Measurements from ENCODE around the gene GOLGA6L10.
"Not testable (repeated sequence)": the region's sequence is repeated elsewhere in the genome, so short reads cannot be mapped to it uniquely, and the experiment has no call there.

The GOLGA6L10 gene

GRCh38 chr15:82343851-82344250 lies 5.4 kb downstream of the GOLGA6L10 start:
- DNase-seq (ENCODE audit: low read depth in 2 of 2), result not testable (repeated sequence)

GRCh38 chr15:82342632-82343374 lies 6.5 kb downstream of the GOLGA6L10 start:
- DNase-seq (ENCODE audit: low read depth in 2 of 2), result peak in 1 of 2 experiments; percentile 5

DNA sequence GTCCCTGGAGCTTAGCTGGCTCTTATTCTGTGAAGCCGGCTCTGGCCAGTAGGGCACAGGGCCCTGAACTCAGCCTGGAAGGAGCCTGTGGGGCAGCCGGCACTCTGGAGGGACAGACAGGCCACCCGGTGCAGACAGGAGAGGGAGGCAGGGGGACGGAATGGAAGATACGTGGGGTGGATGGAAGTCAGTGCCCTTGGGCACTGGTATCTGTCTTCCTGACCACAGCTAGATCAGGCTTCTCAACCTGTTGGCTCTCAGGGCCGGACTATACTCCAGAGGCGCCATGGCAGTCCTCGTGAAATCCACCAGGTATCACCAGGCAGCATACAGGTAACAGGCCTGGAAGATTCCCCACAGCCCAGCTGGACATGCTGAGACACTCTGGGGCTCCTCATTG lies 10.7 kb downstream of the GOLGA6L10 start:
- DNase-seq (ENCODE audit: low read depth in 2 of 2), result not testable (repeated sequence)

DNA sequence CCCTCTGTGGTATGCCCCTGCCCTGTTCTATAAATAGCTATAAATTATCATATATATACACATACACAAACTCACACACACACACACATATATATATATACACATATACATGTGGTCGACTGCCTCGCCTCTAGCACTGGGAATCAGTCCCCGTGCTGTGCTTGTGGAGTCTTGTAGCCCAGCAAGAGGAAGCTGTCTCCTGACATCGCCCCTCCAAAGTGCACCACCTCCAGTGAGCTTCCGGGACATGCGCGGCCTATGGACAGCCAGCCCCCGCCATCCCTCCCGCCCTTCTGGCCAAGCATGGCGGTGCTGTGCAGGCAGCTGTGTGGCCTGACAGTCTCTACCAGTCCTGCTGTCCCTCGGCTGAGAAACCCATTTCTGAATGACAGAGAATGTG lies 11.2 kb downstream of the GOLGA6L10 start:
- not testable (repeated sequence) for DNase-seq (ENCODE audit: low read depth in 2 of 2)

GRCh38 chr15:82337051-82337450 lies 12.2 kb downstream of the GOLGA6L10 start:
- not testable (repeated sequence) for DNase-seq (ENCODE audit: low read depth in 2 of 2)

GRCh38 chr15:82336180-82336647 lies 13.1 kb downstream of the GOLGA6L10 start:
- DNase-seq (ENCODE audit: low read depth in 2 of 2), result not testable (repeated sequence)

GRCh38 chr15:82335006-82335405 lies 14.3 kb downstream of the GOLGA6L10 start:
- not testable (repeated sequence) for DNase-seq (ENCODE audit: low read depth in 2 of 2)

- DNase-seq (ENCODE audit: low read depth in 2 of 2), result not testable (repeated sequence)
These were observed 14.7 kb downstream of the GOLGA6L10 start for GRCh38 chr15:82334554-82334932.

DNA sequence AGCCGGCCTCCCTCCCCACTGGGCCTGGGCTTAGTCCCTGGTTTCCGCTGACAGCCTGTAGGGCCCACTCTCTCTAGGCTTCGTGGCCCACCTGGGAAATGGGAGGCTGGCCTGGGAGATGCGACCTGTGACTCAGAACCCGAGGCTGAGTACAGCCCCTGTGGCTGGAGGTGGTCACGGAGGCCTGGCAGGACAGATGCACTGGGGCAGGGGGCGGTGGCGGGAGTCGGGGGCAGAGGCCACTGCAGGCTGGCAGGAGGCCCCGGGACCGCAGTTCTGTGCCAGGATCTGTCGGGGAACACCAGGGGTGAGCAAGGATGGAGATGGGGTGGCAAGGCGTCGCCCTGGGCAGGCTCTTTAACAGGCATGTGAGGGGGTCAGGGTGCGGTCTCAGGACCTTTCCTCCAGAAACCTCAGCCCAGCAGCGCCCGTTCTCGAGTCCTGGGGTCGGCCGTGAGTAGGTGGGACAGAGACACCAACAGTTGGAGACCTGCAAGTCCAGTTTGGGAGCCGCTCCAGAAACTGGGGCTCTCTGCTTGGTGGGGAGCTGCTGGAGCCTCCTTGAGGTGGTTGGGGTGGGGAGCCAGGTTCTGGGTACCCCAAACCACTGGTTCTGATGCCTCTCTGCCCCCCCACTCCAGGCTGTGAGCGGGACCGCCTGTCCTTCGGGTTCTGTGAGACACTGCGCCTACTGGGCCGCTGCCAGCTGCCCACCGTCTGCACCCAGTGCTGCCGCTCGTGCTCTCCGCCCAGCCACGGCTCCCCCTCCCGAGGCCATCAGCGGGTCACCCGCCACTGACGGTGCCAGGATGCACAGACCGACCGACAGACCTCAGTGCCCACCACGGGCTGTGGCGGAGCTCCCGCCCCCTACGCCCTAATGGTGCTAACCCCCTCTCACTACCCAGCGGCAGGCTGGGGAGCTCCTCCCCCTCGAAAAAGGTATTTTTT lies 15.4 kb downstream of the GOLGA6L10 start:
- not testable (repeated sequence) for DNase-seq (ENCODE audit: low read depth in 2 of 2)

- DNase-seq (ENCODE audit: low read depth in 2 of 2), result not testable (repeated sequence)
These were observed 16.3 kb downstream of the GOLGA6L10 start for GRCh38 chr15:82332711-82333602.

- DNase-seq (ENCODE audit: low read depth in 2 of 2), result not testable (repeated sequence)
These were observed 17.5 kb downstream of the GOLGA6L10 start for GRCh38 chr15:82331576-82332304.

- DNase-seq (ENCODE audit: low read depth in 2 of 2), result not testable (repeated sequence)
These were observed 18.4 kb downstream of the GOLGA6L10 start for GRCh38 chr15:82330921-82331320.

GRCh38 chr15:82329039-82329438 lies 20.2 kb downstream of the GOLGA6L10 start:
- not testable (repeated sequence) for DNase-seq (ENCODE audit: low read depth in 2 of 2)

DNA sequence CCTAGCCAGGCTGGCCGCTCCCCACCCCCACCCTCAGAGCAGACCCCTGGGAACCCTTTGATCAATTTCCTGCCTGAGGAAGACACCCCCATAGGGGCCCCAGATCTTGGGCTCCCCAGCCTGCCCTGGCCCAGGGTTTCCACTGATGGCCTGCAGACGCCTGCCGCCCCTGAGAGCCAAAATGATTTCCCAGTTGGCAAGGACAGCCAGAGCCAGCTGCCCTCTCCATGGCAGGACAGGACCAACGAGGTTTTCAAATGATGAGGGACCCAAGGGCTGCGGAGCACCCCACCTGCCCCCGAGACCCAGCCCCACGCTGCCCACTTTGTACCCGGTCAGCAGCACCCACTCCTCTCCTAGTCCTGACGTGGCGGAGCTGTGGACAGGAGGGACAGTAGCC lies 21.9 kb downstream of the GOLGA6L10 start:
- DNase-seq (ENCODE audit: low read depth in 2 of 2), result not testable (repeated sequence)

DNA sequence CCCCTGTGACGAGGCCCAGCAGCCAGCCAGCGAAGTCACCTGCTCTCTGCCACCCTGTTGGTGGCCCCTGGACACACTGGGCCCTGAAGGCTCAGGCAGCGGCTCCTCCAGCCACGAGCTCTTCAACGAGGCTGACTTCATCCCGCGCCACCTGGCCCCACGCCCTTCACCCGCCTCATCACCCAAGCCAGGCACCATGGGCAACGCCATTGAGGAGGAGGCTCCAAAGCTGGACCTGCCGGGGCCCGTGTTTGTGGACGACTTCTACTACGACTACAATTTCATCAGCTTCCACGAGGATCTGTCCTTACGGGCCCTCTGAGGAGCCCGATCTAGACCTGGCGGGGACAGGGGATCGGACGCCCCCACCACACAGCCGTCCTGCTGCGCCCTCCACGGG lies 22.4 kb downstream of the GOLGA6L10 start:
- not testable (repeated sequence) for DNase-seq (ENCODE audit: low read depth in 2 of 2)

GRCh38 chr15:82325646-82326045 lies 23.6 kb downstream of the GOLGA6L10 start:
- not testable (repeated sequence) for DNase-seq (ENCODE audit: low read depth in 2 of 2)

DNA sequence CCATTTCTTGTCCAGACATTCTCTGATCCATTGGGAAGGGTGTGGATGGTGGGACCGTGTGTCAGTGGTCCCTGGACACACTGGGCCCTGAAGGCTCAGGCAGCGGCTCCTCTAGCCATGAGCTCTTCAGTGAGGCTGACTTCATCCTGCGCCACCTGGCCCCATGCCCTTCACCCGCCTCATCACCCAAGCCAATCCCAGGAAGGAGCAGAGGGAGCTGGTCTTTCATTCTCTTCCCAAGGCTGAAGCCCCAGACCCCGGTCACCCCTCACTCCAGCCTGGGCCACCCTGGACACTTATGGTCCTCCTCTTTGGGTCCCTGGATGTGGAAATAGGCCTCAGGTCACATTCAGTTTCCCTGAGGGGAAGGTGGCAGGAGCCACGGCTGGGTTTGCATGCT lies 24.4 kb downstream of the GOLGA6L10 start:
- DNase-seq (ENCODE audit: low read depth in 2 of 2), result not testable (repeated sequence)

GRCh38 chr15:82322488-82322887 lies 26.8 kb downstream of the GOLGA6L10 start:
- not testable (repeated sequence) for DNase-seq (ENCODE audit: low read depth in 2 of 2)

- not testable (repeated sequence) for DNase-seq (ENCODE audit: low read depth in 2 of 2)
These were observed 28.4 kb downstream of the GOLGA6L10 start for GRCh38 chr15:82320861-82321260.

GRCh38 chr15:82319522-82320278 lies 29.6 kb downstream of the GOLGA6L10 start:
- DNase-seq (ENCODE audit: low read depth in 2 of 2), result not testable (repeated sequence)

Measured in stimulated activated CD4-positive, alpha-beta T cell treated with anti-CD3 and anti-CD28 coated beads, Interleukin-12 subunit alpha, Interleukin-12 subunit beta, amount 100 ng/mL, for 24 hours (primary cell).